Measurements from ENCODE around the gene FAM163B. TPM values are rescaled to one million over a fixed set of nuclear protein-coding genes. Genes with fewer than 3 reads are reported as not detected.

FAM163B gene
- polyA plus RNA-seq, 1 donor (not counting 4 experiments of a cell fraction or from before 2014, with no cell fraction given): not detected

- no peaks in the 10 kb centered on the region for H3K79me2 ChIP-seq (ENCODE audit: control insufficient read depth, insufficient read depth, low read length)
- H3K4me2 ChIP-seq (ENCODE audit: control insufficient read depth, extremely low read depth, insufficient read depth, low read depth, low read length): no peak overlapping the region
- H4K20me1 ChIP-seq (ENCODE audit: control insufficient read depth, extremely low read depth, insufficient read depth, low read length): no peaks in the 10 kb centered on the region
- H3K27ac ChIP-seq (ENCODE audit: control insufficient read depth, insufficient read depth, low read length): no peak overlapping the region
- no peaks in the 10 kb centered on the region for H3K36me3 ChIP-seq (ENCODE audit: control insufficient read depth in 2 of 2, extremely low read depth in 1 of 2, insufficient read depth in 2 of 2, low read length in 2 of 2)
- no peak for FAIRE-seq
- no peak for DNase-seq (ENCODE audit: low read depth, low spot score)
- no peak overlapping the region for H3K9ac ChIP-seq (ENCODE audit: control insufficient read depth, extremely low read depth, insufficient read depth, low read length)
- H3K4me1 ChIP-seq (ENCODE audit: control insufficient read depth, extremely low read depth, insufficient read depth, low read length): no peaks in the 10 kb centered on the region
- H3K9me3 ChIP-seq (ENCODE audit: control insufficient read depth, low read depth, low read length): no peaks in the 10 kb centered on the region
- no peak for TF ChIP-seq CTCF (optimal IDR thresholded peaks at IDR 0.05 in 1 of 3, IDR thresholded peaks at IDR 0.05 in 1 of 3, conservative IDR thresholded peaks at IDR 0.05 in 1 of 3; ENCODE audit: extremely low read depth in 1 of 3, insufficient read depth in 2 of 3, low read length in 3 of 3)
- no peak for TF ChIP-seq EZH2 (IDR thresholded peaks at IDR 0.05; ENCODE audit: low read length)
- dilution Hi-C loops (cut with MboI; ENCODE audit: extremely low pct_ligation_motif_present, low sequenced_read_pairs): no loop called here
- H3K27me3 ChIP-seq (ENCODE audit: control insufficient read depth, extremely low read depth, insufficient read depth, low read length): peaks cover 13% of the 10 kb centered on the region
- no peaks in the 10 kb centered on the region for H3K9me1 ChIP-seq (ENCODE audit: control insufficient read depth, extremely low read depth, insufficient read depth, low read length)
- H3K4me3 ChIP-seq (ENCODE audit: control insufficient read depth in 2 of 3, extremely low read depth in 1 of 3, insufficient read depth in 2 of 3, low read depth in 1 of 3, low read length in 3 of 3): no peak overlapping the region
- no peak overlapping the region for H2AFZ ChIP-seq (ENCODE audit: control insufficient read depth, low read length)
Observed at GRCh38 chr9:133571391-133571890, 37.7 kb downstream of the FAM163B start.

- peaks cover 16% of the 10 kb centered on the region for H3K27me3 ChIP-seq (ENCODE audit: control insufficient read depth, extremely low read depth, insufficient read depth, low read length)
- H3K4me1 ChIP-seq (ENCODE audit: control insufficient read depth, extremely low read depth, insufficient read depth, low read length): no peaks in the 10 kb centered on the region
- dilution Hi-C loops (cut with MboI; ENCODE audit: extremely low pct_ligation_motif_present, low sequenced_read_pairs): no loop called here
- H3K79me2 ChIP-seq (ENCODE audit: control insufficient read depth, insufficient read depth, low read length): no peaks in the 10 kb centered on the region
- H3K27ac ChIP-seq (ENCODE audit: control insufficient read depth, insufficient read depth, low read length): no peak overlapping the region
- H3K9ac ChIP-seq (ENCODE audit: control insufficient read depth, extremely low read depth, insufficient read depth, low read length): no peak overlapping the region
- no peaks in the 10 kb centered on the region for H3K9me1 ChIP-seq (ENCODE audit: control insufficient read depth, extremely low read depth, insufficient read depth, low read length)
- TF ChIP-seq EZH2 (IDR thresholded peaks at IDR 0.05; ENCODE audit: low read length) (no peak), CTCF (optimal IDR thresholded peaks at IDR 0.05 in 1 of 3, IDR thresholded peaks at IDR 0.05 in 1 of 3, conservative IDR thresholded peaks at IDR 0.05 in 1 of 3; ENCODE audit: extremely low read depth in 1 of 3, insufficient read depth in 2 of 3, low read length in 3 of 3) (no peak)
- no peaks in the 10 kb centered on the region for H4K20me1 ChIP-seq (ENCODE audit: control insufficient read depth, extremely low read depth, insufficient read depth, low read length)
- DNase-seq (ENCODE audit: low read depth, low spot score) (no peak), FAIRE-seq (no peak)
- H2AFZ ChIP-seq (ENCODE audit: control insufficient read depth, low read length): no peak overlapping the region
- H3K4me3 ChIP-seq (ENCODE audit: control insufficient read depth in 2 of 3, extremely low read depth in 1 of 3, insufficient read depth in 2 of 3, low read depth in 1 of 3, low read length in 3 of 3): no peak overlapping the region
- H3K9me3 ChIP-seq (ENCODE audit: control insufficient read depth, low read depth, low read length): no peaks in the 10 kb centered on the region
- no peak overlapping the region for H3K4me2 ChIP-seq (ENCODE audit: control insufficient read depth, extremely low read depth, insufficient read depth, low read depth, low read length)
- H3K36me3 ChIP-seq (ENCODE audit: control insufficient read depth in 2 of 2, extremely low read depth in 1 of 2, insufficient read depth in 2 of 2, low read length in 2 of 2): no peaks in the 10 kb centered on the region
Observed at GRCh38 chr9:133570691-133571080, 38.5 kb downstream of the FAM163B start.

All from keratinocyte (primary cell).